ENCODE data around the gene MYO1H. TPM values are rescaled to one million over a fixed set of nuclear protein-coding genes. Genes with fewer than 3 reads are reported as not detected.

The MYO1H gene
- total RNA-seq, 4 donors from 2014 or later = 0.09 TPM; not detected in 3

- ATAC-seq (ENCODE audit: low FRiP score) (no peak), DNase-seq (ENCODE audit: low spot score) (no peak)
- no peak for TF ChIP-seq CTCF (IDR thresholded peaks at IDR 0.05)
These were observed 22.1 kb downstream of the MYO1H start for GRCh38 chr12:109369831-109370230.

- no peak for DNase-seq (ENCODE audit: low spot score)
- TF ChIP-seq CTCF (IDR thresholded peaks at IDR 0.05) = no peak
- ATAC-seq (ENCODE audit: low FRiP score) = no peak
These were observed 29.5 kb downstream of the MYO1H start for GRCh38 chr12:109377139-109377685.

- TF ChIP-seq CTCF (IDR thresholded peaks at IDR 0.05) = no peak
- ATAC-seq (ENCODE audit: low FRiP score) = no peak
These were observed 30.9 kb downstream of the MYO1H start for GRCh38 chr12:109378569-109378968.

GRCh38 chr12:109382031-109382430 lies 34.3 kb downstream of the MYO1H start:
- ATAC-seq (ENCODE audit: low FRiP score) = no peak
- no peak for DNase-seq (ENCODE audit: low spot score)
- TF ChIP-seq CTCF (IDR thresholded peaks at IDR 0.05) = no peak

More at GRCh38 chr12:109378569-109378968, 30.9 kb downstream of the MYO1H start:
- DNase-seq (ENCODE audit: low spot score) = no peak

GRCh38 chr12:109383240-109383639 lies 35.5 kb downstream of the MYO1H start:
- ATAC-seq (ENCODE audit: low FRiP score) = no peak
- no peak for DNase-seq (ENCODE audit: low spot score)
- TF ChIP-seq CTCF (IDR thresholded peaks at IDR 0.05) = no peak

- DNase-seq (ENCODE audit: low spot score) = no peak
- peak; percentile 79 for ATAC-seq (ENCODE audit: low FRiP score)
- TF ChIP-seq CTCF (IDR thresholded peaks at IDR 0.05) = no peak
These were observed 37.8 kb downstream of the MYO1H start for GRCh38 chr12:109385339-109386058.

GRCh38 chr12:109386059-109386433 lies 38.3 kb downstream of the MYO1H start:
- no peak for TF ChIP-seq CTCF (IDR thresholded peaks at IDR 0.05)
- ATAC-seq (ENCODE audit: low FRiP score) (no peak), DNase-seq (ENCODE audit: low spot score) (no peak)
